Measurements from ENCODE around the gene PCDHB11.
"Not testable (repeated sequence)": the region's sequence is repeated elsewhere in the genome, so short reads cannot be mapped to it uniquely, and the experiment has no call there.

GRCh38 chr5:141157901-141158300, 41.5 kb upstream of the PCDHB11 start:
- TF ChIP-seq CTCF (IDR thresholded peaks at IDR 0.05; ENCODE audit: low read depth, low read length); EZH2phosphoT487 (IDR thresholded peaks at IDR 0.05; ENCODE audit: low read depth): not testable (repeated sequence)
